Gastrocnemius medialis (tissue), 4 donors: Measurements from ENCODE around the gene STX7.

Experiments used
- CTCF ChIP-seq, 5 experiments: fragments of 450-650 bp in 3 of 5; fragments of 200-600 bp in 2 of 5; sonication (generic) in 2 of 5; IDR thresholded peaks in 4 of 5; conservative IDR thresholded peaks in 1 of 5; 1 replicate in 4 of 5; 2 replicates in 1 of 5; pipeline ENCODE4 v1.5.1; 2016 to 2019; ENCODE audit warnings: antibody characterized with exemption in 5 of 5, mild to moderate bottlenecking in 3 of 5, moderate library complexity in 3 of 5
- POLR2A ChIP-seq, 2 donors: fragments of 450-650 bp; IDR thresholded peaks; one replicate each; pipeline ENCODE4 v1.6.1; 2017; ENCODE audit warnings: antibody characterized with exemption in 2 of 2, mild to moderate bottlenecking in 2 of 2, moderate library complexity in 2 of 2

GRCh38 chr6:132524646-132525045 is 11.7 kb upstream of the STX7 start:
- no peak for TF ChIP-seq POLR2A (IDR thresholded peaks at IDR 0.05)
- no peak for TF ChIP-seq CTCF (IDR thresholded peaks at IDR 0.05 in 4 of 5, conservative IDR thresholded peaks at IDR 0.05 in 1 of 5)
